ENCODE data around the gene TMUB2. TPM values are rescaled to one million over a fixed set of nuclear protein-coding genes. Genes with fewer than 3 reads are reported as not detected.

The TMUB2 gene
- 32.6 TPM for total RNA-seq

DNA sequence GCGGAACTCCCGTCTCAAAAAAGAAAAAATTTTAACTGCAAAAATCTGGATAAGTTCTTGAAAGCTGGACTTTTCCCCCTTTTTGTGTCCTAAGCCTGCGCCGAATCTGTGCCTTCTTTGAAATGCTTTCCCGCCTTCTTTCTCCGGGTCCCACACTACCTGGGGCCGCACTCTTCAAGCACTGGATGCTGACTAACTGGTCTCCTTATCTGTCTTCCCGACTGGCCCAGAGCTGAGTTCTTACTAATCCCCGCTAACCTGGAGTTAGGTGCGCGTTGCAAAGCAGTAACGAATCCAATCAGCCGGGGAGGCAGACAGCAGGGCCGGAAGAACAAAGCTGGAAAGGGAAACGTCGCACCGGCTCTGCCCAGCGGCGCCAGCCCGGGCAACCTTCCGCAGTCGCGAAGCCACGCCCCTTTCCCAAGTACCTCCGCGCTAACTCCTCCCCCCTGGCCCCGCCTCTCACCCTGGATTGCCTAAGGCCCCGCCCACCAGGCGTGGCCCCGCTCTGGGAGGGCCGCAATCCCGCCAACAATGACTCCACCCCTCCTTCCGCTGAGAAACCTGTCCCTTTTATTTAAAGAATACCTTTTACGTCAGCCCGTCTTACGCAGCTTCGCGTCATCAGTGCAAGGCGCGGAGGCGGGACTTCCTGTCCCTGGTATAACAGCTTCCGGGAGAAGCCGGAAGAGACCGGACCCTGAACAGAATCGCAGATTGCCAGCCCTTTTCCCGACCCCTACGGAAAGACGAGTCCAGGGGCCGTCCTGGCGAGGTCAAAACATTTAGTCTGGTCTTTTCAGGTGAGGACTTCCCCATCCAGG lies at the start of gene TMUB2:
TSS of gene TMUB2 (plus strand) at position 666 of the 824 bp plus-strand sequence. CDS start 737 bp downstream, outside the sequence.

DNA sequence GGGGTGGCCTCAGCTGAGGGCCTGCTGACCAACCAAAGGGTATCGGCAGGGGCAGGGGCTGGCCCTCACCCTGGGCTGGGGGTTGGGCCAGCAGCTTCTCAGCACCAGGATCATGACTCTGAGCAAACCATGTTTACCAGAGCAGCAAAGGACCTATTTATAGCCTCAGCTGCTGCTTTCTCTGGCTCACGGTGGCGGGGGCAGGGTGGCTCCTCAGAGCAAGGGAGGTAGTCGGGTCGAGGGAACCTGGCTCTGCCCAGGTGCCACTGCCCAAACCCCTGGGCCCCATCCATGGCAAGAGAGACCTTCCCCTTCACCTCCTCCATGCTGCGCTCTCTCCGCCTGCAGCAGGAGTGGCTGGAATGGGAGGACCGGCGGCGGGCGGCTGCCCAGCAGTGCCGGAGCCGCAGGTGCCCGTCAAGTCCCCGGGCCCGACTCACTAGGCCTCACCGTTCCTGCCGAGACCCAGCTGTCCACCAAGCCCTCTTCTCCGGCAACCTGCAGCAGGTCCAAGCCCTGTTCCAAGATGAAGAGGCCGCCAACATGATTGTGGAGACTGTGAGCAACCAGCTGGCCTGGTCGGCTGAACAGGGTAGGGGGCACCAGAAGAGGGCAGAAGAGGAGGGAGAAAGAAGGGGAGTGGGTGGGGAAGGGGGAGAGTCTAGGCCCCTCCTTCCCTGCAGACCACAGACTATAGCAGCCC lies 16.1 kb upstream of the TMUB2 start, which contains the start of gene ASB16:
TSS of gene ASB16 (plus strand) at position 206 of the 703 bp plus-strand sequence. CDS start at position 292, 86 bp downstream.

DNA sequence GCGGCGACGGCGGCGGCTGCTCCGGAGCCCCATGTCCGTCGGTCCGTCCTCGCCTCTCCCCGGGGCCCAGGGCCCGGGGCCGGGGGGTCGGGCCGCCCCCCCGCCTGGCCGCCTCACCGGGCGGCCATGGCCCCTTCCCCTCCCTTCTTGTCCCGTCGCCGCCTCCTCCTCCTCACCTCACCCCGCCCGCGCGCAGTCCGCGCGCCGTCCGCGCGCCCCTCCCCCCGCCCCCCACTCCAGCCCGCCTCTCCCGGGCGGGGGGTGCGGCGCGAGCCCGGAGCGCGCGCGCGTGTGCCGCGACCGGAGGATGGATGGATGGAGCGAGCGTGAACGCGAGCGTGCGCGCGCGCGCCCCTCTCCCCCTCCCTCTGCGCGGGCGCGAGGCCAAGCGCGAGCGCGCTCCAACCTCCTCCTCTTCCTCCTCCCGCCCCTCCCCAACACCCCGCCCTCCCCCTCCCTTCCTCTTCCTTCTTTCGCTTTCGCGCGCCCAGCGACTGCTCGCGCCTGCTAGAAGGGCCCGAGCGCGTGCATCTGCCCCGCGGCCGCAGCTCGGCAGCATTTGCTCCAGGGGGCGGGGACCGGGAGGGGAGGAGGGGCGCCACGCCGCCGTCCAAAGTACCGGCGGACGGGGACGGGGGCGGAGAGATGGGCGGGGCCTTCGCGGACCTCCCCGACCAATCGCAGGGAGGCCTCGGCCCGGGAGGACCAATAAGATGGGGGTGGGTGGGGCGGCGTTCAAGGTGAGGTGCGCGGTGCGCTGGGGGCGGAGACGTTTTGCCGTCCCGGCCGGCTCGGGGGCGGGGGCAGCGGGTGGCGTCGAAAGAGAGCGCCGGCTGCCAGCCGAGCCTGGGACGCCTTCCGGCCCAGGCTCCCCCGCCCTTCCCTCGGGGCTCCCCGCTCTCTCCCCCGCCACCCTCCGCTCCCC lies 13.0 kb downstream of the TMUB2 start, which contains the start of gene ATXN7L3:
TSS of gene ATXN7L3 (minus strand) at position 332 of the 925 bp plus-strand sequence. CDS start 1,814 bp downstream, outside the sequence.

DNA sequence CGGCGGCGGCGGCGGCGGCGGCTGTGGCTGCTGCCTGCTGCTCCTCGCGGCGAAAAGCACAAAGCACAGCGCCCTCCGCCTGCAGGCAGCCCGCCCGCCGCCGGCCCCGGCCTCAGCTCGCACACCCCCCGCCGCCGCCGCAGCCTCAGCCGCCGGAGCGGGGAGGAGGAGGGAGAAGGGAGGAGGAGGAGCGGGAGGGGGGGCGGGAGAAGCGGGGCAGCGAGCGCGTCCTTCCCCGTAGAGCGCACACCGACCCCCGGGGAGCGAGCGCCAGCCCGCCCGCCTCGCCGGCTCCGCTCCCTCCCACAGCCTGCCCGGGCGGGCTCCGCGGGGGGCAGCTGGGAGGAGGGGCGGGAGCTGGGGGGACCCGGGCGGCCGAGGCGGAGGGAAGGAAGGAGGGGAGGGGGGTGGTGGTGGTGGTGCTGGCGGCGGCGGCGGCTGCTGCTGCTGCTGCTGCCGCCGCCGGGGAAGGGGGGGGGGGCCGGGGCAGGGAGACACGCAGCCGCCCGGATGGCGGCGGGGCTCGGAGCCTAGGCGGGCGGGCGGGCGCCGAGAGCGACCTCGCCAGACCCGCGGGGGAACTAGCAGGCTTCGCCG lies 32.9 kb downstream of the TMUB2 start, which contains the start of gene UBTF:
TSS of gene UBTF (minus strand) at position 60 of the 597 bp plus-strand sequence. CDS start 1,446 bp downstream, outside the sequence.

Other genes starting within 250 kb of the TMUB2 start
- not detected for gene PPY, start 244.5 kb upstream of the TMUB2 start, total RNA-seq
- gene PYY, start 233.0 kb upstream of the TMUB2 start, total RNA-seq = not detected
- 0.88 TPM for gene NAGS, start 182.3 kb upstream of the TMUB2 start, total RNA-seq
- 35.7 TPM for gene TMEM101, start 172.0 kb upstream of the TMUB2 start, total RNA-seq
- gene LSM12, start 120.3 kb upstream of the TMUB2 start, total RNA-seq = 23.1 TPM
- 28.3 TPM for gene G6PC3, start 116.2 kb upstream of the TMUB2 start, total RNA-seq
- 117 TPM for gene HDAC5, start 63.3 kb upstream of the TMUB2 start, total RNA-seq
- gene HROB, start 45.0 kb upstream of the TMUB2 start, total RNA-seq = 2.0 TPM
- 2.4 TPM for gene ASB16, start 16.3 kb upstream of the TMUB2 start, total RNA-seq
- gene ATXN7L3, start 12.9 kb downstream of the TMUB2 start, total RNA-seq = 43.7 TPM
- 133 TPM for gene UBTF, start 32.7 kb downstream of the TMUB2 start, total RNA-seq
- gene SLC4A1, start 81.2 kb downstream of the TMUB2 start, total RNA-seq = 23.6 TPM
- gene RUNDC3A, start 121.6 kb downstream of the TMUB2 start, total RNA-seq = 36.4 TPM
- 49.3 TPM for gene SLC25A39, start 137.9 kb downstream of the TMUB2 start, total RNA-seq
- 158 TPM for gene GRN, start 158.3 kb downstream of the TMUB2 start, total RNA-seq
- 52.0 TPM for gene FAM171A2, start 176.9 kb downstream of the TMUB2 start, total RNA-seq
- 9.0 TPM for gene ITGA2B, start 202.7 kb downstream of the TMUB2 start, total RNA-seq

Measured in camera-type eye (tissue), 1 donor.